GM12878 (cell line): ENCODE measurements around the gene RHEX. TPM values are rescaled to one million over a fixed set of nuclear protein-coding genes. Genes with fewer than 3 reads are reported as not detected.

Source experiments
- ATAC-seq: fragments of 200-7000 bp; cut with Tn5 transposase; 3 replicates; pipeline ENCODE4 v1.9.1; 2020; ENCODE audit warnings: mild to moderate bottlenecking, moderate library complexity
- BruUV-seq: library from RNA; stranded (reverse); fragments of 400-500 nt; replicated peaks from 2 replicates; lab custom pipeline; 2021; lab: Mats Ljungman, UMichigan
- CTCF ChIA-PET: fragments of 300-600 bp; sonication (Branson Sonifier 250); formaldehyde crosslinking; extraction: SDS; loops from one replicate; lab custom pipeline; 2021; ENCODE audit warnings: inconsistent platforms; lab: Yijun Ruan, JAX
- POLR2A ChIA-PET: fragments of 350-600 bp; formaldehyde crosslinking; extraction: SDS; loops from one replicate; lab custom pipeline; 2021; ENCODE audit warnings: inconsistent platforms; lab: Charles Lee
- RAD21 ChIA-PET: fragments of 300-600 bp; sonication (Branson Sonifier 250); formaldehyde crosslinking; loops from one replicate; lab custom pipeline; 2023; ENCODE audit warnings: antibody characterized with exemption; ENCODE audit not compliant: unreplicated experiment; lab: Charles Lee
- SMC1A ChIA-PET: fragments of 300-600 bp; sonication (Branson Sonifier 250); formaldehyde crosslinking; loops from one replicate; lab custom pipeline; 2023; ENCODE audit not compliant: unreplicated experiment, uncharacterized antibody; lab: Charles Lee
- DNase-seq: peaks from one replicate; pipeline ENCODE4 v3.0.0-alpha.2; 2011; ENCODE audit warnings: low read depth, low spot score
- FAIRE-seq: peaks from 3 replicates; lab custom pipeline; 2011; peaks lifted over from hg19 to GRCh38; lab: Jason Lieb, UNC
- H2AFZ ChIP-seq: 2 replicates; pipeline ENCODE4 v1.6.0; 2011; ENCODE audit warnings: low read depth, low read length, control low read depth; ENCODE audit not compliant: control insufficient read depth
- H3K27ac ChIP-seq: 2 replicates; pipeline ENCODE4 v1.5.1; 2011; ENCODE audit warnings: control low read depth; ENCODE audit not compliant: control insufficient read depth, insufficient read depth
- H3K27me3 ChIP-seq, 2 experiments: replicated peaks in 1 of 2; 2 replicates each; pipeline versions ENCODE4 v1.6.0 to v1.6.1; 2011; ENCODE audit warnings: low read length in 1 of 2; ENCODE audit not compliant: control insufficient read depth in 2 of 2, insufficient read depth in 2 of 2
- H3K36me3 ChIP-seq, 2 experiments: 2 replicates each; pipeline ENCODE4 v1.5.1; 2011; ENCODE audit warnings: low read length in 1 of 2; ENCODE audit not compliant: control insufficient read depth in 2 of 2, insufficient read depth in 2 of 2
- H3K4me1 ChIP-seq: 2 replicates; pipeline ENCODE4 v1.6.1; 2011; ENCODE audit warnings: mild to moderate bottlenecking, low read length, moderate library complexity, mixed read lengths; ENCODE audit not compliant: control insufficient read depth, insufficient read depth
- H3K4me2 ChIP-seq: 2 replicates; pipeline ENCODE4 v1.6.0; 2011; ENCODE audit warnings: control low read depth; ENCODE audit not compliant: control insufficient read depth, insufficient read depth
- H3K4me3 ChIP-seq: fragments of 200-600 bp; sonication (generic); 2 replicates; pipeline ENCODE4 v1.5.1; 2016
- H3K79me2 ChIP-seq: 2 replicates; pipeline ENCODE4 v1.6.0; 2011; ENCODE audit warnings: low read length; ENCODE audit not compliant: control insufficient read depth, insufficient read depth
- H3K9ac ChIP-seq: 2 replicates; pipeline ENCODE4 v1.8.0; 2011; ENCODE audit warnings: low read length, control low read depth, mixed read lengths; ENCODE audit not compliant: control insufficient read depth, insufficient read depth
- H3K9me3 ChIP-seq: replicated peaks from 3 replicates; pipeline ENCODE4 v1.5.1; 2011; ENCODE audit warnings: mild to moderate bottlenecking, low read length; ENCODE audit not compliant: control insufficient read depth, insufficient read depth
- H4K20me1 ChIP-seq: 2 replicates; pipeline ENCODE4 v1.6.0; 2011; ENCODE audit not compliant: control insufficient read depth, insufficient read depth
- CREB1 ChIP-seq: IDR thresholded peaks from 2 replicates; pipeline ENCODE4 v1.6.1; 2012; ENCODE audit warnings: low read depth, mild to moderate bottlenecking, inconsistent platforms
- SMARCA5 ChIP-seq: fragments of 450-650 bp; IDR thresholded peaks from 2 replicates; pipeline ENCODE4 v1.6.1; 2017; ENCODE audit warnings: mild to moderate bottlenecking
- STAT1 ChIP-seq: fragments of 450-650 bp; conservative IDR thresholded peaks from 2 replicates; pipeline ENCODE4 v1.6.1; 2014; ENCODE audit warnings: antibody characterized with exemption, mild to moderate bottlenecking
- SUPT20H ChIP-seq: IDR thresholded peaks from 2 replicates; pipeline ENCODE4 v1.6.1; 2011; ENCODE audit warnings: low read depth, mild to moderate bottlenecking, low read length, moderate library complexity, borderline replicate concordance; ENCODE audit not compliant: control insufficient read depth
- WGBS: methylation state at CpG from one replicate; pipeline ENCODE4 v1.1.6; 2016; ENCODE audit warnings: low lambda C conversion rate; ENCODE audit not compliant: insufficient replicate concordance, insufficient coverage; ENCODE audit errors: missing lambda C conversion rate; 5-methylcytosine and 5-hydroxymethylcytosine counted together
- in situ Hi-C: fragments of 300-500 bp; cut with MboI; formaldehyde crosslinking; loops from 9 replicates; pipeline ENCODE4 v1.14.3; 2018; ENCODE audit warnings: mixed read lengths
- intact Hi-C: fragments of 100-400 bp; cut with micrococcal nuclease; formaldehyde crosslinking; loops from one replicate; pipeline ENCODE4 v1.14.2; 2022; ENCODE audit not compliant: unreplicated experiment
- polyA plus RNA-seq, 11 experiments: library from polyadenylated mRNA; depleted of rRNA in 4 of 11; unstranded in 6 of 11; stranded (reverse) in 5 of 11; fragments of >200 nt; fragmentation: Nextera tagmentation in 4 of 11; fragmentation: Illumina TruSeq in 1 of 11; extraction: Ambion mirVana in 4 of 11; extraction: Trizol in 1 of 11; gene quantifications; 1 replicate in 1 of 11; 2 replicates in 10 of 11; pipeline versions ENCODE4 v1.2.1 to v1.2.3, GENCODE V29; 2011 to 2016; ENCODE audit warnings: inconsistent platforms in 2 of 11, missing spikeins in 2 of 11, low read depth in 1 of 11
- total RNA-seq, 4 experiments: library from RNA; depleted of rRNA in 3 of 4; stranded (reverse); fragments of >200 nt in 3 of 4; fragmentation: Illumina TruSeq in 1 of 4; extraction: Trizol in 1 of 4; gene quantifications; 2 replicates each; pipeline versions ENCODE4 v1.2.1 to v1.2.3, GENCODE V29; 2013 to 2021

RHEX gene
- total and polyA plus RNA-seq, 10 of the 15 experiments (the other 5 are each of a cell fraction or from before 2014, with no cell fraction given) = 2.4 to 11.4 (median 5.7) TPM

- TF ChIP-seq SUPT20H (no peak), CREB1 (no peak)
These were observed 57.2 kb downstream of the RHEX start (continued) for GRCh38 chr1:206110161-206110560.

- DNase-seq (no peak), FAIRE-seq (no peak), ATAC-seq (no peak)
- TF ChIP-seq STAT1 = no peak
- TF ChIP-seq SMARCA5 = no peak
- no TSS peak for BruUV-seq
- Histone ChIP-seq H2AFZ (no peak overlapping the region), H3K79me2 (no peaks in the 10 kb centered on the region), H3K9ac (no peak overlapping the region), H3K27ac (no peak overlapping the region), H4K20me1 (no peaks in the 10 kb centered on the region), H3K36me3 (no peaks in the 10 kb centered on the region), H3K9me3 (no peaks in the 10 kb centered on the region), H3K4me1 (no peaks in the 10 kb centered on the region), H3K27me3 (peaks cover 0 to 2% of the 10 kb centered on the region in 2 experiments; a peak in 3 of 4 replicates), H3K4me2 (no peak overlapping the region), H3K4me3 (no peak overlapping the region)
- in situ Hi-C loops = no loop called here
- ChIA-PET SMC1A (interaction anchor here (0.9 to 16.8 kb wide), 2 partner anchors 81 to 125 kb away, joined by 4 to 329 read pairs; no protein-coding TSS in a partner anchor), CTCF (interaction anchor here (1.2 to 12.1 kb wide), 6 partner anchors 29 to 319 kb away, joined by 3 to 384 read pairs (median 6); no protein-coding TSS in a partner anchor), RAD21 (interaction anchor here (1.0 to 7.2 kb wide), 3 partner anchors 81 to 127 kb away, joined by 3 to 197 read pairs (median 4); no protein-coding TSS in a partner anchor), POLR2A (no interaction called here)
- intact Hi-C loops = no loop called here
- WGBS = 36% methylated on average over 3 of the region's 3 CpGs
These were observed 57.8 kb downstream of the RHEX start for GRCh38 chr1:206110820-206111219.
